SK-N-SH (cell line): ENCODE results near the gene FABP3. TPM values are rescaled to one million over a fixed set of nuclear protein-coding genes. Genes with fewer than 3 reads are reported as not detected.

Experiments used
- CTCF ChIA-PET: fragments of 300-600, 350-600 bp; formaldehyde crosslinking; extraction: SDS; loops from one replicate; lab custom pipeline; 2021; lab: Yijun Ruan, JAX
- POLR2A ChIA-PET: fragments of 350-600 bp; sonication (Branson Sonifier 250); formaldehyde crosslinking; extraction: SDS; loops from one replicate; lab custom pipeline; 2020; ENCODE audit warnings: antibody characterized with exemption, inconsistent platforms; lab: Yijun Ruan, JAX
- DNase-seq: peaks from one replicate; pipeline ENCODE4 v3.0.0; 2012
- H2AFZ ChIP-seq: fragments of 200-600 bp; sonication (generic); 2 replicates; pipeline ENCODE4 v1.8.1; 2016; ENCODE audit warnings: antibody characterized with exemption, mild to moderate bottlenecking, low read depth
- H3F3A ChIP-seq: fragments of 200-600 bp; sonication (generic); replicated peaks from 2 replicates; pipeline ENCODE3; 2016; ENCODE audit warnings: antibody characterized with exemption, mild to moderate bottlenecking; ENCODE audit not compliant: insufficient read depth
- H3K27ac ChIP-seq, 2 experiments: fragments of 200-500 bp in 1 of 2; fragments of 200-600 bp in 1 of 2; sonication (Bioruptor generic) in 1 of 2; sonication (generic), shearing (Covaris generic) in 1 of 2; 2 replicates each; pipeline versions ENCODE4 v1.5.1 to v1.6.1; 2014 to 2016; ENCODE audit warnings: low read depth in 2 of 2, inconsistent platforms in 1 of 2, low read length in 1 of 2, mild to moderate bottlenecking in 1 of 2, mixed read lengths in 1 of 2
- H3K27me3 ChIP-seq: fragments of 200-600 bp; sonication (generic), shearing (Covaris generic); 2 replicates; pipeline ENCODE4 v1.6.1; 2016; ENCODE audit warnings: mixed run types; ENCODE audit not compliant: insufficient read depth
- H3K36me3 ChIP-seq, 2 experiments: fragments of 200-500 bp in 1 of 2; fragments of 200-600 bp in 1 of 2; sonication (Bioruptor generic) in 1 of 2; sonication (generic) in 1 of 2; replicated peaks in 1 of 2; 2 replicates each; pipeline versions ENCODE3 to v1.5.1; 2014 to 2016; ENCODE audit warnings: low read length in 1 of 2, mild to moderate bottlenecking in 1 of 2; ENCODE audit not compliant: insufficient read depth in 2 of 2, control insufficient read depth in 1 of 2
- H3K4me1 ChIP-seq, 2 experiments: fragments of 200-500 bp in 1 of 2; fragments of 200-600 bp in 1 of 2; sonication (Bioruptor generic) in 1 of 2; sonication (generic), shearing (Covaris generic) in 1 of 2; 2 replicates each; pipeline versions ENCODE4 v1.5.1 to v1.6.1; 2014 to 2016; ENCODE audit warnings: low read depth in 1 of 2, low read length in 1 of 2, mixed run types in 1 of 2; ENCODE audit not compliant: insufficient read depth in 2 of 2, control insufficient read depth in 1 of 2
- H3K4me2 ChIP-seq: fragments of 200-600 bp; sonication (generic), shearing (Covaris generic); 2 replicates; pipeline ENCODE4 v1.6.1; 2017; ENCODE audit warnings: mixed run types
- H3K4me3 ChIP-seq, 2 experiments: fragments of 200-500 bp in 1 of 2; fragments of 200-600 bp in 1 of 2; sonication (Bioruptor generic) in 1 of 2; sonication (generic), shearing (Covaris generic) in 1 of 2; 2 replicates each; pipeline versions ENCODE4 v1.5.1 to v1.8.1; 2014 to 2016; ENCODE audit warnings: low read depth in 2 of 2, inconsistent platforms in 1 of 2, low read length in 1 of 2, mild to moderate bottlenecking in 1 of 2, mixed read lengths in 1 of 2, moderate library complexity in 1 of 2
- H3K79me2 ChIP-seq: fragments of 200-600 bp; sonication (generic); 2 replicates; pipeline ENCODE4 v1.8.1; 2017; ENCODE audit warnings: mild to moderate bottlenecking; ENCODE audit not compliant: insufficient read depth
- H3K9ac ChIP-seq: fragments of 200-600 bp; sonication (generic); 2 replicates; pipeline ENCODE4 v1.6.1; 2017; ENCODE audit warnings: mixed run types
- H3K9me2 ChIP-seq: fragments of 200-600 bp; sonication (generic); 2 replicates; pipeline ENCODE4 v1.6.1; 2017; ENCODE audit warnings: mixed run types
- H3K9me3 ChIP-seq: fragments of 200-600 bp; sonication (generic); 2 replicates; pipeline ENCODE4 v1.6.1; 2017; ENCODE audit warnings: mixed run types, mild to moderate bottlenecking, moderate library complexity
- H4K20me1 ChIP-seq: fragments of 200-600 bp; sonication (generic); 2 replicates; pipeline ENCODE4 v1.6.1; 2017; ENCODE audit warnings: mild to moderate bottlenecking, mixed run types; ENCODE audit not compliant: insufficient read depth
- ELF1 ChIP-seq: IDR thresholded peaks from 2 replicates; pipeline ENCODE4 v1.4.0; 2012
- EZH2phosphoT487 ChIP-seq: fragments of 200-600 bp; sonication (generic); IDR thresholded peaks from 2 replicates; pipeline ENCODE4 v1.6.1; 2017; ENCODE audit warnings: low read depth, mixed run types, mild to moderate bottlenecking, antibody characterized with exemption, moderate library complexity, borderline replicate concordance
- GATA2 ChIP-seq: sonication (generic); formaldehyde crosslinking; IDR thresholded peaks from 2 replicates; pipeline ENCODE4 v1.5.0; 2020; ENCODE audit warnings: mild to moderate bottlenecking, missing genetic modification reagents
- JUND ChIP-seq: IDR thresholded peaks from 2 replicates; pipeline ENCODE4 v1.4.0; 2012
- MEF2A ChIP-seq: IDR thresholded peaks from 2 replicates; pipeline ENCODE4 v1.4.0; 2012; ENCODE audit warnings: low read depth, borderline replicate concordance
- MXI1 ChIP-seq: IDR thresholded peaks from 2 replicates; pipeline ENCODE4 v1.6.1; 2012; ENCODE audit warnings: mild to moderate bottlenecking, low read depth, low read length, improper control_type of control experiment
- NFIC ChIP-seq: IDR thresholded peaks from 2 replicates; pipeline ENCODE4 v1.4.0; 2012; ENCODE audit warnings: borderline replicate concordance
- POLR2AphosphoS5 ChIP-seq: IDR thresholded peaks from 2 replicates; pipeline ENCODE4 v1.6.1; 2012; ENCODE audit warnings: low read depth, low read length
- RAD21 ChIP-seq: IDR thresholded peaks from 2 replicates; pipeline ENCODE4 v1.6.1; 2012; ENCODE audit warnings: mild to moderate bottlenecking, low read length
- RCOR1 ChIP-seq: fragments of 150-350 bp; IDR thresholded peaks from 2 replicates; pipeline ENCODE4 v1.6.1; 2017; ENCODE audit warnings: antibody characterized with exemption, low read length
- RFX5 ChIP-seq: IDR thresholded peaks from 2 replicates; pipeline ENCODE4 v1.6.1; 2012; ENCODE audit warnings: mild to moderate bottlenecking, improper control_type of control experiment, low read length
- RXRA ChIP-seq: IDR thresholded peaks from 2 replicates; pipeline ENCODE4 v1.4.0; 2012; ENCODE audit warnings: low read depth, mild to moderate bottlenecking, borderline replicate concordance
- SIN3A ChIP-seq: IDR thresholded peaks from 2 replicates; pipeline ENCODE4 v1.6.1; 2012; ENCODE audit warnings: low read depth, mild to moderate bottlenecking, low read length, moderate library complexity, borderline replicate concordance
- TCF12 ChIP-seq: IDR thresholded peaks from 2 replicates; pipeline ENCODE4 v1.4.0; 2012
- TEAD4 ChIP-seq: IDR thresholded peaks from 2 replicates; pipeline ENCODE4 v1.4.0; 2012; ENCODE audit warnings: mild to moderate bottlenecking, borderline replicate concordance; ENCODE audit not compliant: insufficient read depth
- WGBS: methylation state at CpG from one replicate; pipeline ENCODE4 v1.1.6; 2017; ENCODE audit warnings: low lambda C conversion rate; 5-methylcytosine and 5-hydroxymethylcytosine counted together
- polyA plus RNA-seq, 3 experiments: library from polyadenylated mRNA; depleted of rRNA; stranded (reverse); fragments of >200 nt; gene quantifications; 2 replicates each; pipeline ENCODE4 v1.2.3, GENCODE V29; 2012
- TF ChIP-seq, protein P1 (sequence below): IDR thresholded peaks from 2 replicates; pipeline ENCODE4 v1.6.1; 2012; ENCODE audit warnings: mild to moderate bottlenecking, low read depth, low read length, moderate library complexity
- TF ChIP-seq, protein P2 (sequence below): IDR thresholded peaks from 2 replicates; pipeline ENCODE4 v1.4.0; 2012; ENCODE audit warnings: low read depth, borderline replicate concordance
- TF ChIP-seq, protein P3 (sequence below): IDR thresholded peaks from 2 replicates; pipeline ENCODE4 v1.4.0; 2012; ENCODE audit warnings: low read depth

FABP3 gene
- polyA plus RNA-seq, 1 of the 3 experiments (the other 2 are of a cell fraction) = 0.08 TPM

DNA sequence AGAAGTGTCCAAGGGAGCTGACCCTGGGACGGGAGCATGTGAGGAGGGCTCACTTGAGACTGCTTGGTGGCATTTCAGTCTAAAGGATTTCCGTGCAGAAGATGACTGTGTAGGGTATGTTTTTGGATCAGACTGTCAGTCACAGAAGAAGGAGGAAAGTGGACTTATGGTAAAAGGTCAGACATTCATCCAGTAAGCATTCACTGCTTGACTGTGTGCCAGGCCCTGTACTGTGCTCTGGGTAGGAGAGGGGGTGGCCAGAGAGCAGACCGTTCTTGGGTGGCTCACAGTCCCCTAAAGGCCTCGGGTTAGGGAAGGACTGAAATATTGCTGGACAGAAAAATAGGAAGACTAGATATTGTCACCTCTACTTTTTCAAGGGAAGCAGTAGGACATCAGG, 38.0 kb upstream of the FABP3 start:
- 43% methylated on average over 4 of the region's 4 CpGs for WGBS
- CTCF ChIA-PET = interaction anchor here (6.3 to 16.8 kb wide), 3 partner anchors 11 to 228 kb away, joined by 43 to 287 read pairs (median 213); no protein-coding TSS in a partner anchor
- TF ChIP-seq POLR2AphosphoS5 = no peak
- TF ChIP-seq, protein P1, sequence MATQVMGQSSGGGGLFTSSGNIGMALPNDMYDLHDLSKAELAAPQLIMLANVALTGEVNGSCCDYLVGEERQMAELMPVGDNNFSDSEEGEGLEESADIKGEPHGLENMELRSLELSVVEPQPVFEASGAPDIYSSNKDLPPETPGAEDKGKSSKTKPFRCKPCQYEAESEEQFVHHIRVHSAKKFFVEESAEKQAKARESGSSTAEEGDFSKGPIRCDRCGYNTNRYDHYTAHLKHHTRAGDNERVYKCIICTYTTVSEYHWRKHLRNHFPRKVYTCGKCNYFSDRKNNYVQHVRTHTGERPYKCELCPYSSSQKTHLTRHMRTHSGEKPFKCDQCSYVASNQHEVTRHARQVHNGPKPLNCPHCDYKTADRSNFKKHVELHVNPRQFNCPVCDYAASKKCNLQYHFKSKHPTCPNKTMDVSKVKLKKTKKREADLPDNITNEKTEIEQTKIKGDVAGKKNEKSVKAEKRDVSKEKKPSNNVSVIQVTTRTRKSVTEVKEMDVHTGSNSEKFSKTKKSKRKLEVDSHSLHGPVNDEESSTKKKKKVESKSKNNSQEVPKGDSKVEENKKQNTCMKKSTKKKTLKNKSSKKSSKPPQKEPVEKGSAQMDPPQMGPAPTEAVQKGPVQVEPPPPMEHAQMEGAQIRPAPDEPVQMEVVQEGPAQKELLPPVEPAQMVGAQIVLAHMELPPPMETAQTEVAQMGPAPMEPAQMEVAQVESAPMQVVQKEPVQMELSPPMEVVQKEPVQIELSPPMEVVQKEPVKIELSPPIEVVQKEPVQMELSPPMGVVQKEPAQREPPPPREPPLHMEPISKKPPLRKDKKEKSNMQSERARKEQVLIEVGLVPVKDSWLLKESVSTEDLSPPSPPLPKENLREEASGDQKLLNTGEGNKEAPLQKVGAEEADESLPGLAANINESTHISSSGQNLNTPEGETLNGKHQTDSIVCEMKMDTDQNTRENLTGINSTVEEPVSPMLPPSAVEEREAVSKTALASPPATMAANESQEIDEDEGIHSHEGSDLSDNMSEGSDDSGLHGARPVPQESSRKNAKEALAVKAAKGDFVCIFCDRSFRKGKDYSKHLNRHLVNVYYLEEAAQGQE = no peak
- TF ChIP-seq MEF2A = no peak
- TF ChIP-seq EZH2phosphoT487 = no peak
- TF ChIP-seq RAD21 = no peak
- TF ChIP-seq ELF1 = no peak
- TF ChIP-seq, protein P2, sequence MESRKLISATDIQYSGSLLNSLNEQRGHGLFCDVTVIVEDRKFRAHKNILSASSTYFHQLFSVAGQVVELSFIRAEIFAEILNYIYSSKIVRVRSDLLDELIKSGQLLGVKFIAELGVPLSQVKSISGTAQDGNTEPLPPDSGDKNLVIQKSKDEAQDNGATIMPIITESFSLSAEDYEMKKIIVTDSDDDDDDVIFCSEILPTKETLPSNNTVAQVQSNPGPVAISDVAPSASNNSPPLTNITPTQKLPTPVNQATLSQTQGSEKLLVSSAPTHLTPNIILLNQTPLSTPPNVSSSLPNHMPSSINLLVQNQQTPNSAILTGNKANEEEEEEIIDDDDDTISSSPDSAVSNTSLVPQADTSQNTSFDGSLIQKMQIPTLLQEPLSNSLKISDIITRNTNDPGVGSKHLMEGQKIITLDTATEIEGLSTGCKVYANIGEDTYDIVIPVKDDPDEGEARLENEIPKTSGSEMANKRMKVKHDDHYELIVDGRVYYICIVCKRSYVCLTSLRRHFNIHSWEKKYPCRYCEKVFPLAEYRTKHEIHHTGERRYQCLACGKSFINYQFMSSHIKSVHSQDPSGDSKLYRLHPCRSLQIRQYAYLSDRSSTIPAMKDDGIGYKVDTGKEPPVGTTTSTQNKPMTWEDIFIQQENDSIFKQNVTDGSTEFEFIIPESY = no peak
- TF ChIP-seq GATA2 (CRISPR knock-in tag) = no peak
- TF ChIP-seq RXRA = no peak
- no peak for TF ChIP-seq RCOR1
- no peak for TF ChIP-seq RFX5
- no peak for TF ChIP-seq MXI1
- TF ChIP-seq, protein P3, sequence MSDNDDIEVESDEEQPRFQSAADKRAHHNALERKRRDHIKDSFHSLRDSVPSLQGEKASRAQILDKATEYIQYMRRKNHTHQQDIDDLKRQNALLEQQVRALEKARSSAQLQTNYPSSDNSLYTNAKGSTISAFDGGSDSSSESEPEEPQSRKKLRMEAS = no peak
- TF ChIP-seq TCF12 = no peak
- no peak for TF ChIP-seq JUND
- TF ChIP-seq NFIC = no peak
- TF ChIP-seq SIN3A = no peak
- TF ChIP-seq TEAD4 = no peak

More for the DNA sequence above, 38.0 kb upstream of the FABP3 start:
- Histone ChIP-seq H3K27ac (no peak overlapping the region), H3K9ac (no peak overlapping the region), H3F3A (peaks cover 4% of the 10 kb centered on the region), H3K4me1 (peaks cover 0 to 13% of the 10 kb centered on the region in 2 experiments; a peak in 1 of 4 replicates), H3K36me3 (no peaks in the 10 kb centered on the region), H4K20me1 (no peaks in the 10 kb centered on the region), H2AFZ (no peak overlapping the region), H3K79me2 (peaks cover 9% of the 10 kb centered on the region; the same call in 1 of the 2 replicates), H3K9me2 (no peaks in the 10 kb centered on the region), H3K4me2 (no peak overlapping the region), H3K9me3 (no peaks in the 10 kb centered on the region), H3K4me3 (no peak overlapping the region), H3K27me3 (no peaks in the 10 kb centered on the region)
- POLR2A ChIA-PET = no interaction called here
- DNase-seq = no peak
